NCI-H524 treated with DMSO at 0.1 percent for 48 hours (cell line): Measurements from ENCODE around the gene ATP8B2.
"Not testable (repeated sequence)": the region's sequence is repeated elsewhere in the genome, so short reads cannot be mapped to it uniquely, and the experiment has no call there.

Source experiments
- DNase-seq: peaks from one replicate; lab custom pipeline; 2025; lab: John Stamatoyannopoulos, UW

The ATP8B2 gene

DNA sequence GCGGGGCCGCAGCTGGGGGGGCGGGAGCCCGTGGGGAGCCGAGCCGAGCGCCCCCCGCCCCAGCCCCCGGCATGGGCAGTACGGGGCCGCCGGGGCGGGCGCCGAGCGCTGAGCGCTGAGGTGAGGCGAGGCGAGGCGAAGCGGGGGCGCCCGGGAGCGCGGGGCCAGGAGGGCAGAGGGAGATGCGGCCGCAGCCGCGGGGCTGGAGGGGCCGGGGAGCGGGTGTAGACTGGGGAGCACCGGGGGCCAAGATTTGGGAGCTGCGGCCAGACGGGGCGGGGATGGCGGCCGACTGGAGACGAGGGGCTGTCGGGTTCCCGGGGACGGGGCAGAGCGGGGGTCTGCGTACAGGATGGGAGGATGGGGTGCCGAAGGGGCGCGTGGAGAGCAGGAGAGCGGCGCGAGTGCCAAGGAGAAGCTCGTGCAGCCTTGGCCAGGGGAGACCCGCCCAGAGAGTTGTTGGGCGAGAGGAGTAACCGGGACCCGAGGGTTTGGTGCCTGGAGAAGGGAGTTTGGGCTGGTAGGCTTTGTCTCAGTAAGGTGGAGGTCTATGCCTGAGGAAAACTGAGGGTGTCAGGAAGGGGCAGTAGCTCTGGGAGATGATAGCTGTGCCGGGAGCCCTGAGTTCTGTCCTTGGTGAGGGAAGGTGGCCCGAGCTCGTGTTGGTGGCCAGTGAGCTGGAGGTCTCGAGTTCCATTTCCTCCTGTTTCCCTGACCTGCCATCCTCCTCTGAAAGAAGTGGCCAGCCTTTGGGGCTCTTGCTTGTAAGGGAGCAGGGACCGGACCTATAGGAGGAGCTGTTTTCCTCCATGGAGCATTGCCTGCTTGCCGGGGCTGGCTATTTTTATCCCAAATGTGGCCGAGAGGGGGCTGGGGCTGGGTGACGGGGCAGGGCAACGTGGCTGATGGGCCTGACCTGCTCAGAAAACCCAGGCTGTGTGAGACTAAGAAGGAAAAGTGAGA is 539 bp downstream of the ATP8B2 start:
- DNase-seq = no peak

DNA sequence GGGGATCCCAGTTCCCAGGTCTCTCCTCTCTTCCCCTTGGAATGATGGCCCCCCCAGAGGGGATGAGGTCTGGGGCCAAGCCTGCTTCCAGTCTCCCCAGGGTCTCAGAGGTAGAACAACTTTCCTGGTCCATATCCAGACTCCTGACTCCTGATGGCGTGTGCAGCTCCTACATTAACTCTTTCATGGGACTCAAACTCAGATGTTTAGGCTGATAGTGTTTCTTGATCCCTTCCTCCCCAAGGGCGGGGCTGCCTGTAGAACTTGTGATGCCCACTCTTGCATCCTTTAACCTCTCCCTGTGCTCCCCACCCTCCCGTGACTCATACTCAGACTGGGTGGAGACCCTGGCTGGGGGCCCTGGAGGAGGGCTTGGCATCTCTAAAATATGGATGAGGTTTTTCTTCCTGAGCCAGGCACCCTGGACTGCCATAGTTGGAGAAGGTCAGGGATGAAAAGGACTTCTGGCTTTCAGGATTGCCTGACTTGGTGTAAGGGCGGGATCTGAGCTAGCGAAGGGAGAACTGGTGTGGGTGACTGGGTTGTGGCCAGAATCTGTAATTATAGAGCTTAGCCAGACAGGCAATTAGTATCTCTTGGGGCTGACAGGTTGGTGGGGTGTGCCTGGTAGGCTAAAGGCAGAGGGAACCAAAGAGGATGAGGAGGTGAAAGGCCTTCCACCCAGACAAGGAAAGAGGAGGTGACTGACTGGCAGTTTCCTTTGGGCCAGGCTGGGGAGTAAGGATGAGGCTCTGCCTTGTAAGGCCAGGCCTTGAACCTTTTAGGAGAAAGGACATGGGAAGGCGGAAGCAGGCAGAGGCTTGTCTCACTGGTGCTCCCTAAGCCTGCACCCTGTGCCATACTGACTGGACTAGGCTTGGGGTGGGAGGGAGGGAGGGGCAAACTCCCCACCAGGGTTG is 1.5 kb downstream of the ATP8B2 start:
- DNase-seq = no peak

DNA sequence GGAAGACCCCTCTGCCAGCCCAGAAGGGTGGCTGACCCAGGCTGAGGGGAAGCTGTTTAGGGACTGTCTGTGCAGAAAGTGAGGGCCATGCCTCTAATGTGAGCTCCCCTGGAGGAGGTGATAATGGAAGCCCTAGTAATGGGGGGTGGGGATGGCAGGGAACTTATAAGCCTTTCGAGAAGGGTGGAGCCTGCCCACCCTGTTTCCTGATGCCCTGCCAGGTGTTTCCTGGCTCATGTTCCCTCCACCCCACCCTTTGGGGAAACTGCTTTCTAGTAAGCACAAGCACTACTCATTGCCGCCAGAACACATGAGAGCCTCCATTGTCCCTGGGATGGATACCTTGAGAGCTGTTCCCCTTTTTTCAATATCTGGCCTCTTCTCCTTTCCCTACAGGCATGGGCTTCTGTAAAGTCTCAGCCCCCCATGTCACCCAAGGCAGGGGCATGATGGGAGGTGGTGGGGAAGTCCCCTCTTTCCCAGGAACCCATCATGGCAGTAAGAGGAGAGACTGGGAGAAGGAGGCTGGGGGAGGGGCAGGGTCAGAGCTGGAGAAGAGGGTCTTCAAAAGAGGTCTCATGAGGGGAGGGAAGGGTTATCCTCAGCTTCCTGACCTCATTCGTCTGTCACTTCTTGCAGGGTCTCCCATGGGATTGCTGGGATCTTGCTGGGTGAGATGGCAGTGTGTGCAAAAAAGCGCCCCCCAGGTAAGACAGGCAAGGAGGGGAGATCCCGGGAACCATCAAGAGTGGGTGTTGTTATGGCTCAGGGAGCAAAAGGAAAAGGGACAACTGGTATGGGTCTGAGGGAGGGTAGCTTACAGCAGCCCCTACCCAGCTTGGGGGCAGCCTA is 2.4 kb downstream of the ATP8B2 start:
- no peak for DNase-seq

DNA sequence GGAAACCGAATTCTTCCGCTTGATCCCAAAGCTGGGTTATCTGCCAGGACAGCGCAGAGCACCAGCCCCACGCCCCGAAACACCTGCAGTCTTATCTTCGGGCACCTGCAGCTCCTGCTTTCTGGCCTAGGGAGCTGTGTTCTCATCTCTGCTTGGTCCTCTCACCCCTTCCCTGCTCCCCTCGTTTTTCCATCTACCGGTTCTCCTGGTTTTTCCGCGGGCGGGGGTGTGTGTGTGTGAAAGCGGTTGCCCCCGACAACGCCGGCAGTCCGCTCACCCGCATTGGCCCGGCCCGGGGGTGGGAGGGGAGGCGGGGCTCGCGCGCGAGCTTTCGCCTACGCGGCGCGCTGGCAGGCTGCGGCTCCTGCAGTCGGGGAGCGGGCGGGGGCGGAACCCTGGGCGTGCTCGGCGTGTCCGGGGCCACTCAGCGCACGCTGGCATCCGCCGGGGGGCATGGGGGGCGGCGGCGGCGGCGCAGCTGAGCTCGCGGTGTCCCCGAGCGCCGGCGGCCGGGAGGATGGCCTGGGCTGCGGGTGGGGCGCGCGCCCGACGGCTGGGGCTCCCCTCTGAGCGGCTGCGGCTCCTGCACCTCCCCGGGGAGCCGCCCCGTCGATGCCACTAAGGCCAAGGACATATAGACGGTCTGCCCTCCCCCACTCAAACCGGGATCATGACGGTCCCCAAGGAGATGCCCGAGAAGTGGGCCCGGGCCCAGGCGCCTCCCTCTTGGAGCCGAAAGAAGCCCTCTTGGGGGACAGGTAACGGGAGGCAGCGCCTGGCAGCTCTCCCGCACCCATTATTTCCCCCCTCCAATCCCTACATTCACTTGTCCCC is 3.2 kb downstream of the ATP8B2 start:
- no peak for DNase-seq

DNA sequence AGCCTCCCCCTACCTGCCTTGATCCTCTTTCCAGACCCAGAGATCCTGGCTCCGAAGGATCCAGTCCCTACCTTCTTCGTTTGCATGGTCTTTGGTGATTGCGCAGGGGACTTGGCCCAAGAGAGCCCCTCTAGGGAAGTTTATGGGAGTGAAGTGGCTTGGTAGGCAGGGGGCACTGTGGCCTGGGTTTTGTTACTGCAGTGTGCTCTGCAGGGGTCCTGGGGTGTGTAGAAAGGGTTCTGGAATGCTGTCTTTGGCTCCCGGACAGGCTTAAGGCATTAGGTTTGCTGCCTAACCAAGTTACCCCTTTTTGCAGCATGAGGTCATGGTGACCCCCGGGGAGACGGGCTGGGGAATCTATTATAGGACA is 3.8 kb downstream of the ATP8B2 start:
- no peak for DNase-seq

DNA sequence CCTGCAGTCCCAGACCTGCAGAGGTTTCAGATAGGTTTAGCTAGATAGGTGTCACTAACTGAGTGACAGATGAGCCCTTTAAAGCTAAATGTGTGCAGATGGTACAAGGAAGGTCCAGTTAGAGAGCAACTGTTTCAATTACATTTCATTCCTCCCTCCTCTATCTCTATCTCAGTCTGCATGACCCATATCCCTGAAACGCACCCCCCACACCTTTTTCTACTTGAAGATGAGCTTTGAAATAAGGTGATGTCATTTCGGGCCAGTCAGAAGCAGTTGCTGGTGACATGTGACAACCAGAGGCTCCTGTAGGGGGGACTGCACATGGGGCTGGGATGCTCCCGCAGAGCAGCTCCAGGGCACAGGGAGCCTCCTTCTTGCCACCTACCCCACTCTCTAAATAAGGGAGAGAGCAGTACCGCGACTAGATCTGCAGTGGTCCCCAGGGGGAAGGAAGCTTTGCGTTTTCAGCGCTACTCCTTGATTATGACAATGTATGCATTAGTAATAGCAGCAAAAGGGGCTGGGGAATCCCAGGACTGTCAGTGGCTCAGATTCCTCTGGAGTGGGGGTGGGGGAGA is 4.3 kb downstream of the ATP8B2 start:
- no peak for DNase-seq

DNA sequence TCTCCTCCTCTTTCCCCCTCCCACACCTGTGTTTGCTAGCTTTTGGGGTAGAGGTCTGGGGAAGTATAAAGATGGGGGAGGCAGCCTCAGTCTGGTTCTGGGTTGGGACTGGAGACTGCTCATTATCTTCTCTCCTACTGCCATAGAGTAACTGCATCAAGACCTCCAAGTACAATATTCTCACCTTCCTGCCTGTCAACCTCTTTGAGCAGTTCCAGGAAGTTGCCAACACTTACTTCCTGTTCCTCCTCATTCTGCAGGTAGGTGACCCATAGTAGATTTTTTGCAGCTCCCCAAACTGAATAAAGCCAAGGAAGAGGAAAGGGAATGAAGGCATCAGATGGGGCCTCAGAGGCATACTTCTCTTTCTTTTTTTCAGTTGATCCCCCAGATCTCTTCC is 5.3 kb downstream of the ATP8B2 start:
- no peak for DNase-seq

DNA sequence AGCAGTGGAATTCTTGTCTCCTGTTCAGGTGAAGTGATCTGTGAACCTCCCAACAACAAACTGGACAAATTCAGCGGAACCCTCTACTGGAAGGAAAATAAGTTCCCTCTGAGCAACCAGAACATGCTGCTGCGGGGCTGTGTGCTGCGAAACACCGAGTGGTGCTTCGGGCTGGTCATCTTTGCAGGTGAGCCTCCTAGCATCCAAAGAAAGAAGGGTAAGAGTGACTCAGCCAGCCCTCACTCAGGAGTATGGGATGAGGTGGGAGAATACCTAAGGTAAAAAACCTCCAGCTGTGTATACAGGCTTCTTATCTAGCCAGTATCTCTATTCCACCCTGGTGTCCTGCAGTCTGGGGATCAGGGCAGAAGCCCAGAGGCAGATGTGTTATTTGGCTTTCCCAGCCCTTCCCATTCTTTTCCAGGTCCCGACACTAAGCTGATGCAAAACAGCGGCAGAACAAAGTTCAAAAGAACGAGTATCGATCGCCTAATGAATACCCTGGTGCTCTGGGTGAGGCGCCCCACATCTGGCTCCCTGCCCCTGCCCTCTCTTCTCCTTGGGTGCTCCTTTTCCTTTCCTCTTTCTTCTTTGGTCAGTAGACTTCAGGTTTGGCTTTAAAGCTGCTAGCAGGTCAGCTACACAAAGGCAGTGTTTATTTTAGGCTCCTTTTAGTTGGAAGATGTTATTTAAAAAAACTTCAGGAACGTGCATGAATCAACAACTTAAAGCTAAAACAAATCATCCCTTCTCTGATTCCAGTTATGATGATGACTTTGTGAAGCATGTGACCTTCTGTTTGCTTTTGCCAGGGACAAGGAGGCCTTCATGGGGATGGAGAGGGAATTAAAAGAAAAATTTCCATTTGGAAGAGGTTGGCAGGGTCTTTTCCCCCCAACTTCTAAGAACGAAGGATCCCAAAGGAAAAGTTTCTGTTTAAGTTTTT is 9.0 kb downstream of the ATP8B2 start:
- DNase-seq = no peak

DNA sequence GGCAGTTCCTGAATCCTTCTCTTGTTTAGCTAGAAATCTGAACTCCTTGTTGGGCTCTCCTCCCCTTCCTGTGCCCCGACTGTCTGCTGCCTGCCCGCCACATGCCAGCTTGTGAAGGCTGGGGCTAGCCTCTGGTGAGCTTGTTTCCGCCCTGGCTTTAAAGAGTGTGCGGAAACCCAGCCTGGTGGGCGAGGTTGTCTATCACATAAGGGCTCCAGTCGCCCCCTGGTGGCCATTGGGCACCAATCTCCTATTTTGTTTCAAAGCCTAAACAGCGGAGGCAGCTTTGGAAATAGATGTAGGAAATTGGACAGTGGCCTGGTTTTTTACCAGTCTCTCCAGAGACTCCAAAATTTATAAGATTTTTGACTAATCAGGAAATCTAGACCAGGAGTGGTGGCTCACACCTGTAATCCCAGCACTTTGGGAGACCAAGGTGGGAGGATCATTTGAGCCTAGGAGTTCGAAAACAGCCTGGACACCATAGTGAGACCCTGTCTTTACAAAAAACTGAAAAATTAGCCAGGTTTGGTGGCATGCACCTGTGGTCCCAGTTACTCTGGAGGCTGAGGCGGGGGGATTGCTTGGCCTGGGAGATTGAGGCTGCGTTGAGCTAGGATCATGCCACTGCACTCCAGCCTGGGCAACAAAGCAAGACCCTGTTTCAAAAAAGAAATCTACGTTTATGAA is 9.8 kb downstream of the ATP8B2 start:
- no peak for DNase-seq

DNA sequence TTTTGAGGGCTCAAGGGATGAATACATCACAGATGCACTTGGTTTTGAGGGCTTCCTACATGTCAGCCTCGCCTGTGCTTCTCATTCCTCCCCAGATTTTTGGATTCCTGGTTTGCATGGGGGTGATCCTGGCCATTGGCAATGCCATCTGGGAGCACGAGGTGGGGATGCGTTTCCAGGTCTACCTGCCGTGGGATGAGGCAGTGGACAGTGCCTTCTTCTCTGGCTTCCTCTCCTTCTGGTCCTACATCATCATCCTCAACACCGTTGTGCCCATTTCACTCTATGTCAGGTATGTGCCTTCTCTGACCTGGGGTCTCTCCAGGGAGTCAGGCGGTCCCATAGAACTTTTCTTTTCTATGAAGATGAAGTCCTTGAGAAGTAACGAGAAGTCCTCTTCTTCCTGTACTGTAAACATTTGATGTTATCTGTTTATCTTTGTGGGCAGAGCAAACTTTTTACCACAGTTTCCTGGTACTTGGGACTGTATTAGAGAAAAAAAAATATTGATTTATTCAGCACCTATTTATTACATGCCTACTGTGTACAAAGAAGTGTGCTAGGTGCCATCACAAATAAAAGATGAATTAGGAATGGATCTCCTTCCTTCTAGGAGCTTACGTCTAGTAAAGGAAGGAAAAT is 12.0 kb downstream of the ATP8B2 start:
- no peak for DNase-seq

DNA sequence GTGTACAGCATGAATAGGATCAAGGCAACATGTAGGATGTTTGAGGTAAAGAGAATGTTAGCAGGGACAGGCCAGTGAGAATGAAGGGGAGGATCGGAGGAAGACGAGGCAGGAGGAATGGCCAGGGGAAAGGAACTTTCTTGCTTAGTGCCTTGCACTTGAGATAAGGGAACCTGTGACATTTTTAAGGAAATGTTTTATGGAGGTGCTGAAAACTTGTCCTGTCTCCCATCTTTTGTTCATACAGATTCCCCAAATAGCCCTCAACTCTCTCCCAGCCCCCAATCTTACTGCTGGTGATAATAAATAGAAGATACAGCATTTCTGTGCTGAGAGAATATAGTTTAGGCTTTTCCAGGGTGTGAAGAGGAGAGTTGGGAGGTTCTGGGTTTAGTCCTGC is 13.6 kb downstream of the ATP8B2 start:
- DNase-seq = no peak

DNA sequence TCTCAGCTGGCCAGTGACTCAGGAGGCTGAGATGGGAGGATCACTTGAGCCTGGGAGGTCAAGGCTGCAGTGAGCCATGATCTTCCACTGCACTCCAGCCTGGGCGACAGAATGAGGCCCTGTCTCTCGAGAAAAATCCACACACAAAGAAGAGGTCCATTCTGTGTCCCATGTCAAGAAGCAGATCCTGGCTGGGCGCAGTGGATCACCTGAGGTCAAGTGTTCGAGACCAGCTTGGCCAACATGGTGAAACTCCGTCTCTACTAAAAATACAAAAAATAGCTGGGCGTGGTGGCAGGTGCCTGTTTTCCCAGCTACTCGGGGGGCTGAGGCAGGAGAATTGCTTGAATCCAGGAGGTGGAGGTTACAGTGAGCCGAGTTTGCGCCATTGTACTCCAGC is 16.0 kb downstream of the ATP8B2 start:
- DNase-seq = not testable (repeated sequence)

DNA sequence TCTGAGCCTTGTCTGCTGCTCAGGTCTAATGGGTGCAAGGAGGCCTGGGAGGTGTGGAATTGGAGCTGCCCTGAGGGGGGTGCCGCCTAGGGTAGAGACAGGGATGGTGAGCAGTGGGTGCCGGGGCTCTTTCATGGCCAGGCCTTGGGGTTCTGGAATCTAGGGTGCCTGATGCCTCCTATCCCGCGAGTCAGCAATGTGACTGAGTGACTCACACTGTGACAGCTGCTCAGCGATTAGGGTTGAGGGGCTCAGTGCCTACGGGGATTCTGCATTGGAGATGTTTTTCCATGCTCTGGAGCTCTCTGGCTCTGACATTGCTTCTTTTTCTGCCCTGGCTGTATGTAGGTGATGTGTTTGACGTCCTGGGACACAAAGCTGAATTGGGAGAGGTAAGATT is 16.8 kb downstream of the ATP8B2 start:
- DNase-seq = no peak

DNA sequence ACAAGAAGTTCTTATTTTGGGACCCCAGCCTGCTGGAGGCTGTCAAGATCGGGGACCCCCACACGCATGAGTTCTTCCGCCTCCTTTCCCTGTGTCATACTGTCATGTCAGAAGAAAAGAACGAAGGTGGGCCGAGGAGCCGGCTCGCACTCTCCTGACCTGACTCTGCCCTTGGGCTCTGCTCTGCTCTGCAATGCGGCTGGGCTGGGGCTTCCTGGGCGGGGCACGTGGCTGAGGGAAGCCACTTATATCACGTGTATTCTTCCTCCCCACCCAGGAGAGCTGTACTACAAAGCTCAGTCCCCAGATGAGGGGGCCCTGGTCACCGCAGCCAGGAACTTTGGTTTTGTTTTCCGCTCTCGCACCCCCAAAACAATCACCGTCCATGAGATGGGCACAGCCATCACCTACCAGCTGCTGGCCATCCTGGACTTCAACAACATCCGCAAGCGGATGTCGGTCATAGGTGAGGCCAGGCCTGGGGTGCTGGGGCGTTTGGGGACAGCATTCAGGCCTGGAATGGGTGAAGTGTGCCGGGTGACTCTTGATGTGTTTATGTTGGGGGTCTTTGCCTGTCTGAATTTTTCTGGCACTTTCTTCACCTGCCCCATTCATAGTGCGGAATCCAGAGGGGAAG is 17.6 kb downstream of the ATP8B2 start:
- DNase-seq = no peak

DNA sequence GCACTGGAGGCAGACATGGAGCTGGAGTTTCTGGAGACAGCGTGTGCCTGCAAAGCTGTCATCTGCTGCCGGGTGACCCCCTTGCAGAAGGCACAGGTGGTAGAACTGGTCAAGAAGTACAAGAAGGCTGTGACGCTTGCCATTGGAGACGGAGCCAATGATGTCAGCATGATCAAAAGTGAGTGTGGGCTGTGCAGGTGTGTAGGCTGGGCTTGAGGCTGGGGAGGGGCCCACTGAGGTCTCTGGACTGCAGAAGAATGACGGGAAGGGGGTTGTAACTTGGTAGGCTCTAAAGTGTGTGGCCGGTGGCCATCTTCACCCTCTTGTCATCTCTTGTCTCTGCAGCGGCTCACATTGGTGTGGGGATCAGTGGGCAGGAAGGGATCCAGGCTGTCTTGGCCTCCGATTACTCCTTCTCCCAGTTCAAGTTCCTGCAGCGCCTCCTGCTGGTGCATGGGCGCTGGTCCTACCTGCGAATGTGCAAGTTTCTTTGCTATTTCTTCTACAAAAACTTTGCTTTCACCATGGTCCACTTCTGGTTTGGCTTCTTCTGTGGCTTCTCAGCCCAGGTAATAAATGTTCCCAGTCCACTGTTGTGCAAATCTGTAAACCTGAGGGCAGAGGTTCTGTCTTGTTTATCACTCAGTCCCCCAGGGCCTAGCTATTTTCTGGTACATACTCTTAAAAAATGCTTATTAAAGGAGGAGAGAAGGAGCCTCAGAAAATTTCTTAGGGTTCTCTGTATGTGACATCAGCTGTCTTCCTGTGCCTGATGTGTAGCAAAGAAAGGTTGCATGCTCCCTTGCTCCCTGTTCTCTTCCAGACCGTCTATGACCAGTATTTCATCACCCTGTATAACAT is 19.9 kb downstream of the ATP8B2 start:
- no peak for DNase-seq

DNA sequence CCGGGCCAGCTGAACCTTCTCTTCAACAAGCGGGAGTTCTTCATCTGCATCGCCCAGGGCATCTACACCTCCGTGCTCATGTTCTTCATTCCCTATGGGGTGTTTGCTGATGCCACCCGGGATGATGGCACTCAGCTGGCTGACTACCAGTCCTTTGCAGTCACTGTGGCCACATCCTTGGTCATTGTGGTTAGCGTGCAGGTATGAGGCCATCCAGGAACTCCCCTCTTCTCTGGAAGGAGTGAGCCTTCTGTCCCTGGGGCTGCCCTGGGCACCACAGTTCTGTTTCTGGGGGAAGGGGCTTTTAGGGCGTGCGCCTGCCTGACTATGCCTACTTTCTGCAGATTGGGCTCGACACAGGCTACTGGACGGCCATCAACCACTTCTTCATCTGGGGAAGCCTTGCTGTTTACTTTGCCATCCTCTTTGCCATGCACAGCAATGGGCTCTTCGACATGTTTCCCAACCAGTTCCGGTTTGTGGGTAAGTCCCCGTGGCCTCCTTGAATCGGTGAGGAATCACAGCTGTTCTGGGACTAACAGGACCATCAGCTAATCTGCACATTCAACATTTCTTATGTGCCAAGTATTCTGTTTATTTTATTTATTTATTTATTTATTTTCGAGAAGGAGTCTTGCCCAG is 21.1 kb downstream of the ATP8B2 start:
- DNase-seq = no peak
